Fibroblast of mammary gland (primary cell): ENCODE results near the gene TBC1D1.
A peak's percentile ranks its signal among the peaks of the same experiment; 100 is the strongest.

ENCODE experiments used
- DNase-seq: peaks from one replicate; pipeline ENCODE4 v3.0.0-alpha.2; 2010; ENCODE audit warnings: low read depth
- H3K4me3 ChIP-seq: 2 replicates; pipeline ENCODE4 v1.5.1; 2011; ENCODE audit warnings: low read depth, mild to moderate bottlenecking, low read length, moderate library complexity; ENCODE audit not compliant: control insufficient read depth
- CTCF ChIP-seq: conservative IDR thresholded peaks from 2 replicates; pipeline ENCODE4 v1.5.1; 2011; ENCODE audit warnings: low read depth, low read length, inconsistent platforms; ENCODE audit not compliant: control insufficient read depth, insufficient read depth

Gene TBC1D1

GRCh38 chr4:38157592-38157991 lies 266.7 kb downstream of the TBC1D1 start:
- TF ChIP-seq CTCF, result no peak
- DNase-seq, result no peak
- H3K4me3 ChIP-seq, result no peak overlapping the region

GRCh38 chr4:38160487-38161207 lies 269.8 kb downstream of the TBC1D1 start:
- DNase-seq, result peak; percentile 99
- TF ChIP-seq CTCF, result no peak
- no peak overlapping the region for H3K4me3 ChIP-seq

GRCh38 chr4:38161208-38162113 lies 270.6 kb downstream of the TBC1D1 start:
- peak; percentile 76 for DNase-seq
- no peak for TF ChIP-seq CTCF

GRCh38 chr4:38162240-38162784 lies 271.4 kb downstream of the TBC1D1 start:
- no peak overlapping the region for H3K4me3 ChIP-seq
- no peak for TF ChIP-seq CTCF
- DNase-seq, result peak; percentile 94

More at GRCh38 chr4:38161208-38162113, 270.6 kb downstream of the TBC1D1 start:
- H3K4me3 ChIP-seq, result no peak overlapping the region

- H3K4me3 ChIP-seq, result no peak overlapping the region
- peak; percentile 73 for DNase-seq
- TF ChIP-seq CTCF, result no peak
Measured at GRCh38 chr4:38163216-38164006, 272.5 kb downstream of the TBC1D1 start.

- TF ChIP-seq CTCF, result no peak
- DNase-seq, result no peak
- H3K4me3 ChIP-seq, result no peak overlapping the region
Measured at GRCh38 chr4:38164346-38164745, 273.5 kb downstream of the TBC1D1 start.
